Ectodermal cell (in vitro differentiated cells): ENCODE results near the gene BDKRB1.

Experiments
- H3K27ac ChIP-seq: 2 replicates; pipeline ENCODE4 v1.7.0; 2013; ENCODE audit warnings: mild to moderate bottlenecking, low read depth, low read length; ENCODE audit not compliant: insufficient read depth, poor library complexity, severe bottlenecking
- H3K27me3 ChIP-seq: 2 replicates; pipeline ENCODE4 v1.7.0; 2013; ENCODE audit warnings: mild to moderate bottlenecking, low read length; ENCODE audit not compliant: insufficient read depth, control insufficient read depth, poor library complexity, severe bottlenecking
- H3K36me3 ChIP-seq: one replicate; pipeline ENCODE4 v1.7.0; 2013; ENCODE audit warnings: low read length; ENCODE audit not compliant: control insufficient read depth, insufficient read depth
- H3K4me1 ChIP-seq: one replicate; pipeline ENCODE4 v1.7.0; 2013; ENCODE audit warnings: low read length; ENCODE audit not compliant: control insufficient read depth, insufficient read depth
- H3K4me3 ChIP-seq: 2 replicates; pipeline ENCODE4 v1.7.0; 2013; ENCODE audit warnings: low read depth, low read length, control low read depth; ENCODE audit not compliant: insufficient read depth
- H3K9me3 ChIP-seq: 2 replicates; pipeline ENCODE4 v1.7.0; 2013; ENCODE audit warnings: mild to moderate bottlenecking, low read length, moderate library complexity; ENCODE audit not compliant: control insufficient read depth
- WGBS, 2 experiments: methylation state at CpG; one replicate each; pipeline ENCODE4 v1.1.7; 2013; ENCODE audit warnings: missing lambda C conversion rate in 2 of 2; 5-methylcytosine and 5-hydroxymethylcytosine counted together

Gene BDKRB1

DNA sequence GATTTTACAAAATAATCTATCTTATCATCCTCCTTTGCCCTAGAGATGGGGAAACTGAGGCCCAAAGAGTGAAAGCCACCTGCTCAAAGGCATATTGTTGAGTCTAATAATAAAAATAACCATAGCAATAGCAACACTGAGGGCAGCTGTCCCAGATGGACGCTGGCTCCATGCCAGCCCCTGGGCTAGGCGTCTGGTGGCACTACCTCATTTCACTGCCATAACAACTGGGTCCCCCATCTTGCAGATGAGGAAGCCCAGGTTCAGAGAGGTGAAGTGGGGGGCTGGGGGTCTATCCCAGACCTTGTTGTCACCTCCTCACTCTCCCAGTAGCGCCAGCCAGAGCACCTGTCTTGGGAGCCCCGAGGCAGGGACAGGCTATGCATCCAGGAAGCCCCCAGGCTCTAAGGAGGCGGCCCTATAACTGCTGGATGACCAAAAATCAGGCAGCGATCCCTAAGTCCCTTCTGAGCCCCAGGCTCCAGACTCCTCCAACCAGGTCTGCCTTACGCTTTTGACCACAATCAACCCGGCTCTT lies 38.6 kb upstream of the BDKRB1 start:
- WGBS, 2 experiments: 85 to 88% methylated on average over 8 of the region's 8 CpGs
- Histone ChIP-seq H3K36me3 (no peaks in the 10 kb centered on the region), H3K4me3 (no peak overlapping the region)

DNA sequence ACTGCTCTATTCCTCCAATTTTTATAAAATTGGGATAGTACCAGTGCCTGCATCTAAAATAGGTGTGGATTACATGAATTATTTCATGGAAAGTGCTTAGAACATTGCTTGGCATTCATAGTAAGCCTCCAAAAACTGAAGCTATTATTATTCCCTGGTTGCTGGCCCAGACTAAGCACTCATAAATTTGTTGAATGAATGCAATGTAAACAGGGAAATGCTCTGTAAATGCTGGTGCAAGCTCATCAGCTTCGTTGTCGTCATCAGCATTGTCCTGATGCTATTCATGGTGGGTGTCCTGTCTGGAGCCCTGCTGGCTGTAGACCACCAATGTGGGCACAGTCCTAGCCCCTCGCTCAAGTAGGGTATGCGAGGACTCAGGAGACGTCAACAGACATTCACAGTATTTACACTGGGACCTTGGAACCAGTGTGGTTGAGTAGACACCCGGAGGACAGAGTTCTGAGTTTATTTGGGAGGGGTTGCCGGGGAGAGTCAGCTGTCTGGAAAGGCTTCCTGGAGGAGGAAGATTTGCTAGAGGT lies 34.8 kb upstream of the BDKRB1 start:
- H3K27ac ChIP-seq: no peak overlapping the region
- H3K4me1 ChIP-seq: no peaks in the 10 kb centered on the region

More for the DNA sequence above, 38.6 kb upstream of the BDKRB1 start:
- H3K27ac ChIP-seq: no peak overlapping the region
- no peaks in the 10 kb centered on the region for H3K27me3 ChIP-seq
- H3K9me3 ChIP-seq: no peaks in the 10 kb centered on the region
- H3K4me1 ChIP-seq: no peaks in the 10 kb centered on the region

DNA sequence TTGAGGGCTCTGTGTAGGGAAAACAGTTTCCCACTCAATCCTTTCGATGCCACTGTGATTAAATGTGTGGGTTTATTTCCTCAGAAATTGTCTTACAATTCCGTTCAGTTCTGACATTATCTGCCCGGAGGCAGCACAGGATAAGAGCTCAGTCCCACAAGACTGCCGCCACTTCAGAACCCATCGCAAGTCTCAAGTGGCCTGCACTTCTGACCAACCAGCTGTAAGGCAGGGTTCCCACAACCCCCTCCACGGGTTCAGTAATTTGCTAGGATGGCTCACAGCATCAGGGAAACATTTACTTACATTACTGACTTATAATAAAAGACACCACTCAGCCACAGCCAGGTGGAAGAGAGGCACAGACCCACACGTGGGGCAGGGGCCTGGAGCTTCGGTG lies 34.2 kb upstream of the BDKRB1 start:
- 96% methylated on average over 8 of the region's 8 CpGs for WGBS, 2 experiments
- Histone ChIP-seq H3K27me3 (no peaks in the 10 kb centered on the region), H3K4me3 (no peak overlapping the region), H3K36me3 (no peaks in the 10 kb centered on the region), H3K27ac (no peak overlapping the region), H3K4me1 (no peaks in the 10 kb centered on the region), H3K9me3 (no peaks in the 10 kb centered on the region)

More for the DNA sequence above, 34.8 kb upstream of the BDKRB1 start:
- no peaks in the 10 kb centered on the region for H3K9me3 ChIP-seq
- H3K4me3 ChIP-seq: no peak overlapping the region
- H3K27me3 ChIP-seq: no peaks in the 10 kb centered on the region
- no peaks in the 10 kb centered on the region for H3K36me3 ChIP-seq
- WGBS, 2 experiments: 93% methylated on average over 7 of the region's 7 CpGs

DNA sequence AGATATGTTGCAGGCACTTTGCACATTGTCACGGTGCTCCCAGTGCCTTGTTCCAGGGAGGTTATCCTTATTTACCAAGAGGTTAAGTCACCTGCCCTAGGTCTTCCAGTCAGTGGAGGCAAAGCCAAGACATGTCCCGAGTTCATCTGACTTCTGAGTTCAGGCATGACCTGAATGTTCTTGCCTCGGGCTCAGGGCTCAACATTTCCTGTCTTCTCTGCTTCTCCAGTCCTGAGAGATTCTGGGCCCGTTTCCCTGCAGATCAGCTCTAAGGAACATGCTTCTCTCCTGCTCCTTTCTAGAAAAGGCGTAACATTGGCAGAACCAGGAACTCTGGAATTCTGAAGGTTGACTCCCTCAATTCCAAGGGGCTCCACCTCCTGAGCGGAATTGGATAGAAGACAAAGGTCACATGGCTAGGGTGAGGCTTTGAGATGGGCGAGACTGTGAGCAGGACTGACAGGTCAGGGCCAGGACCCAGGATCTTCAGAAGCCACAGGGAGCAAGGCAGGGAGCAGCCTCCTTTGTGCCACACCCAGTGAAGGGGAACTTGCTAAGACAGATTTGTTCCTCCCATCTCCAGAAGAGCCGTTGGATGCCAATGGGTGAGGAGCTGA lies 31.4 kb upstream of the BDKRB1 start:
- Histone ChIP-seq H3K9me3 (no peaks in the 10 kb centered on the region), H3K27ac (no peak overlapping the region), H3K4me1 (no peaks in the 10 kb centered on the region), H3K36me3 (no peaks in the 10 kb centered on the region), H3K4me3 (no peak overlapping the region), H3K27me3 (no peaks in the 10 kb centered on the region)
- 92 to 95% methylated on average over 8 of the region's 8 CpGs for WGBS, 2 experiments

DNA sequence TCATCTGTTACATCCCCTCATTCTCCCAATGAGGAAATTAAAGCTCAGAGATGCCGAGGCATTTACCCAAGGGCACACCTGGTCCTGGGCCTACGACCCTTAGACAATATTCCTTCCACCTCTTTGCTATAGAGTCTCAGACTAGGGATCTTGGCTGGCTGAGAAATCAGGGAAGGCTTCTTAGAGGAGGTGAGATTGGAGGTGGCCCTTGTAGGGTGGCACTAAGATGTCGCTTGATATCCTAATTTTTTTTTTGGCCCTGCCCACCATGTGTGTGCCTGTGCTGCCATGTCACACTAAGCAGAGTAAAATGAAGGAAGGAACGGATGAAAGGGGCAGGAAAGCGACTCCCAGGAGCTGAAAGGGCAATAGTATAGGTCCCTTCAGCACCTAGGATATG lies 30.8 kb upstream of the BDKRB1 start:
- no peak overlapping the region for H3K4me3 ChIP-seq
- H3K36me3 ChIP-seq: no peaks in the 10 kb centered on the region
- H3K4me1 ChIP-seq: no peaks in the 10 kb centered on the region
- no peaks in the 10 kb centered on the region for H3K27me3 ChIP-seq
- H3K9me3 ChIP-seq: no peaks in the 10 kb centered on the region
- no peak overlapping the region for H3K27ac ChIP-seq
- 94 to 95% methylated on average over 4 to 5 of the region's 5 CpGs for WGBS, 2 experiments

DNA sequence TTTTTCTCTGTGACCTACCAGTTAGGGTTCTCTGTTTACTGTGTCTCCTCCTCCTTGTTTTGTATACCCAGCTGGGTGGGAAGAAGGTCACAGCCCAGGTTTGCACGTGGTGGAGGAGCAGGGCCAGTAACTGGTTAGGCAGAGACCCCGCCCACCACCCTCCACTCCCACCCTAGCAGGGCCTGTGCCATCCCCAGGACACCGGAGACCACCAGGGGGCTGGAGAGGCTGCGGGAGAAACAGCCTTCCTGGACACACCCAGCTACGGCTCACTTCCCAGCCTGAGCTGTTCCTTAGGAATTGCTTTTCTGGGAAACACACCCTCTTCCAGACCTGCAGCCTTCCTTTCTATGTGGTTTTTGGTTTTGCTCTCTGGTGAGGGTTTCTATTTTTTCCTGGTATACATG lies 30.3 kb upstream of the BDKRB1 start:
- H3K4me3 ChIP-seq: no peak overlapping the region
- no peaks in the 10 kb centered on the region for H3K27me3 ChIP-seq
- no peak overlapping the region for H3K27ac ChIP-seq
- H3K36me3 ChIP-seq: no peaks in the 10 kb centered on the region
- whole genome bisulfite sequencing, 2 experiments: 59 to 63% methylated on average over 4 to 5 of the region's 5 CpGs
- H3K9me3 ChIP-seq: no peaks in the 10 kb centered on the region
- H3K4me1 ChIP-seq: no peaks in the 10 kb centered on the region

DNA sequence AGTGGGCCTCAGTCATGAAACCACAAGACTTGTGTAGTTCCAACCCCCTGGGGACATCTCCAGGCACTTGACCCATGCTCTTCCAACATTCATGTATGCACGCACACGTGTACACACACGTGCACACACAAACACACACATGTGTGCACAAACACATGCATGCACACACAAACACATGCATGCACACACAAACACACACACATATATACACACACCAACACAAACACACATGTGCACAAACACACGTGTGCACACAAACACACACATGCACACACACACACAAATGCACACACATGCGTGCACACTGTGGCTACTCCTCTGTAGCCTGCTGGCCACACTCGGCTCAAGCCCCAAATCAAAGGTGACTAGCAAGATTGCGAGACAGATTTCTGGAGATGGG lies 28.6 kb upstream of the BDKRB1 start:
- Histone ChIP-seq H3K27ac (no peak overlapping the region), H3K36me3 (no peaks in the 10 kb centered on the region), H3K4me1 (no peaks in the 10 kb centered on the region), H3K9me3 (no peaks in the 10 kb centered on the region), H3K27me3 (no peaks in the 10 kb centered on the region), H3K4me3 (no peak overlapping the region)
- 78 to 82% methylated on average over 7 of the region's 7 CpGs for WGBS, 2 experiments

DNA sequence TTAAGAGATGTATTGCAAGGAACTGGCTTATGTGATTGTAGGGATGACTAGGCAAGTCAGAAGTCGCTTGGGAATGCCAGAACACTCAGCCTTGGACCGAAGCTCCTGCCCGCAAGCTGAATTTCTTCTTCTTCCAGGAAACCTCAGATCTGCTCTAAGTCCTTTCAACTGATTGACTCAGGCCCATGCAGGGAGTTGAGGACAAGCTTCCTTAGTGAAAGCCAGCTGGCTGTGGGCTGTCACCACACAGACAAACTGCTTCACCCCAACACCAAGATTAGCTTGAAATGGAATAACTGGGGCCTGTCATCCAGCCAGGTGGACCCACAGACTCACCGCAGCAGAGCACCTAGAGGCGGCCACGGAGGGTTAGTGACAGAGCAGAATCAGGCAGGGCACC lies 26.7 kb upstream of the BDKRB1 start:
- Histone ChIP-seq H3K27ac (no peak overlapping the region), H3K36me3 (no peaks in the 10 kb centered on the region), H3K4me1 (no peaks in the 10 kb centered on the region), H3K9me3 (no peaks in the 10 kb centered on the region), H3K4me3 (no peak overlapping the region), H3K27me3 (no peaks in the 10 kb centered on the region)
- WGBS, 2 experiments: 84 to 86% methylated on average over 6 of the region's 6 CpGs

DNA sequence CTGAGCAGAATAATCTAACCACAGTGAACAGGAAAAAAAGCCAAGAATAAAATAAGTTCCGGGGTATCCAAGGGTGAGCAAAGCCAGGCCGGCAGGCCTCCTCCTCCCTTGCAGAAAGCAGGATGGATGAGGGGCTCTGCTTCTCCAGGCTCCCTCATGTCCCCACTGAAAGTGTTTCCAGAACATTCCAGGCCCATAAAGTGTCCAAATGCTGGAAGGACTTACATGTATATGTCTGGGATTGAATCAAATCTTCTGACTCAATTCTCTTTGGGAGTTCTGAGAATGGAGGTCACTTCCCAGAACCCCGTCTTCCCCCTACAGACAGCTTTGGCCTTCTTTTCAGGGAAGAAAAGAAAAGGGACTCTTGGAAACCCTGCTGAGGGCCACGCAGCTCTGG lies 25.0 kb upstream of the BDKRB1 start:
- 90 to 93% methylated on average over 4 of the region's 4 CpGs for WGBS, 2 experiments
- Histone ChIP-seq H3K27ac (no peak overlapping the region), H3K36me3 (no peaks in the 10 kb centered on the region), H3K27me3 (no peaks in the 10 kb centered on the region), H3K4me1 (no peaks in the 10 kb centered on the region), H3K4me3 (no peak overlapping the region), H3K9me3 (no peaks in the 10 kb centered on the region)

DNA sequence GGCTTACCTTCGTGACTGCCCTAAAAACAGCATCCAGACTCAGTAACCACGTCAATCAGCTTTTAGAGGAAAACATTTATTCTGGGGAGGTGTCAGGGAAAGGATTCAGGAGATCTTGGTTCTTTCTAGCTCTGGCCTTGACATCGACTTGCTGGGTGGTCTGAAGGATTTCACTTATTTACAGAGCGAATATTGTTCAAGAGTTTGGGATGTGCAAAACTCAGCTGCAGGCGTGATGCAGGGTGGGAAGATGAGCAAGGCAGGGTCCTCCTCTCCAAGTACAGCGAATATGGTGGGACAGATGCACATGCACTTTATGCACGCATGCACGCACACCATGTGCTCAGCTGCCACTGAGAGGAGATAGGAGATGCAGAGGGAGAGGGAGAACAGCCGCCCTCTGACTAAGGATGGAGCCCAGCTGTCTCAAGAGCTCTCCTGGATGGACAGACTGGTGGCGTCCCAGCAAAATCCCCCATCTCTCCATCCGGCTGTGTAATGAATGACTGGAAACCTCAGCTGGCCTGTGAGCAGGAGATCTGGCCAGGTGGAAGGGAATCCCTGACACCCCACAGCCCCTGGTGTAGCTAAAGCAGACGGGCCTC lies 24.4 kb upstream of the BDKRB1 start:
- 92 to 95% methylated on average over 12 of the region's 12 CpGs for WGBS, 2 experiments
- Histone ChIP-seq H3K27ac (no peak overlapping the region), H3K27me3 (no peaks in the 10 kb centered on the region), H3K4me3 (no peak overlapping the region), H3K9me3 (no peaks in the 10 kb centered on the region), H3K36me3 (no peaks in the 10 kb centered on the region), H3K4me1 (no peaks in the 10 kb centered on the region)
